DOHH2 (cell line): ENCODE results near the gene LMTK2.

ENCODE experiments used
- EZH2phosphoT487 ChIP-seq: fragments of 200-600 bp; sonication (generic); IDR thresholded peaks from 2 replicates; pipeline ENCODE4 v1.6.1; 2017; ENCODE audit warnings: borderline replicate concordance, mild to moderate bottlenecking, antibody characterized with exemption, low read length, moderate library complexity, mixed read lengths
- TF ChIP-seq, protein P1 (sequence below): fragments of 200-600 bp; sonication (generic); IDR thresholded peaks from one replicate; pipeline ENCODE4 v1.5.1; 2014; ENCODE audit warnings: antibody characterized with exemption, mild to moderate bottlenecking, low read depth, low read length; ENCODE audit not compliant: poor library complexity, severe bottlenecking

DNA sequence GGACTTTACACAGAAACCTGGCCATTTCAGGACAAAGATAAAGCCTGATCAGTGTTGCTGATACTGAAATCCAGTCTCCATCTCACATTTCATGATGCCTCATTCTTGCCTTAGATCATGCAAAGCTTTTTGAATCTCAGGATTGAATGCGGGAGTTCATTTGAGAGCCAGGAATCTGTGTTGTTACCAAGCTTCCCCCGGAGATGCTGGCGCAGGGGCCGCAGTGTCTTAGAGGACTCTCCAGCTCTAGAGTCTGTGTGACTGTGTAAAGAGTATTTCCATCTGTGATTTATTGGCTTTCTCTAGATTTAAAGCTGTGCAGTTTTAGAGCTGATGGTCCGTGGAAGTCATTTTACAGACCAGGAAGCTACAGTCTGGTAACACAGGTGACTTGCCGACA, 32.0 kb downstream of the LMTK2 start:
- TF ChIP-seq, protein P1, sequence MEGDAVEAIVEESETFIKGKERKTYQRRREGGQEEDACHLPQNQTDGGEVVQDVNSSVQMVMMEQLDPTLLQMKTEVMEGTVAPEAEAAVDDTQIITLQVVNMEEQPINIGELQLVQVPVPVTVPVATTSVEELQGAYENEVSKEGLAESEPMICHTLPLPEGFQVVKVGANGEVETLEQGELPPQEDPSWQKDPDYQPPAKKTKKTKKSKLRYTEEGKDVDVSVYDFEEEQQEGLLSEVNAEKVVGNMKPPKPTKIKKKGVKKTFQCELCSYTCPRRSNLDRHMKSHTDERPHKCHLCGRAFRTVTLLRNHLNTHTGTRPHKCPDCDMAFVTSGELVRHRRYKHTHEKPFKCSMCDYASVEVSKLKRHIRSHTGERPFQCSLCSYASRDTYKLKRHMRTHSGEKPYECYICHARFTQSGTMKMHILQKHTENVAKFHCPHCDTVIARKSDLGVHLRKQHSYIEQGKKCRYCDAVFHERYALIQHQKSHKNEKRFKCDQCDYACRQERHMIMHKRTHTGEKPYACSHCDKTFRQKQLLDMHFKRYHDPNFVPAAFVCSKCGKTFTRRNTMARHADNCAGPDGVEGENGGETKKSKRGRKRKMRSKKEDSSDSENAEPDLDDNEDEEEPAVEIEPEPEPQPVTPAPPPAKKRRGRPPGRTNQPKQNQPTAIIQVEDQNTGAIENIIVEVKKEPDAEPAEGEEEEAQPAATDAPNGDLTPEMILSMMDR: no peak
- TF ChIP-seq EZH2phosphoT487: no peak
